CD4-positive, alpha-beta T cell treated with Interleukin-6 at 100 ng/mL for 8 hours (primary cell): ENCODE measurements around the gene MCAT.

Source experiments
- DNase-seq: peaks from one replicate; pipeline ENCODE4 v3.0.0-alpha.2; 2020; ENCODE audit warnings: mixed read lengths, low spot score

Gene MCAT, protein sequence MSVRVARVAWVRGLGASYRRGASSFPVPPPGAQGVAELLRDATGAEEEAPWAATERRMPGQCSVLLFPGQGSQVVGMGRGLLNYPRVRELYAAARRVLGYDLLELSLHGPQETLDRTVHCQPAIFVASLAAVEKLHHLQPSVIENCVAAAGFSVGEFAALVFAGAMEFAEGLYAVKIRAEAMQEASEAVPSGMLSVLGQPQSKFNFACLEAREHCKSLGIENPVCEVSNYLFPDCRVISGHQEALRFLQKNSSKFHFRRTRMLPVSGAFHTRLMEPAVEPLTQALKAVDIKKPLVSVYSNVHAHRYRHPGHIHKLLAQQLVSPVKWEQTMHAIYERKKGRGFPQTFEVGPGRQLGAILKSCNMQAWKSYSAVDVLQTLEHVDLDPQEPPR

DNA sequence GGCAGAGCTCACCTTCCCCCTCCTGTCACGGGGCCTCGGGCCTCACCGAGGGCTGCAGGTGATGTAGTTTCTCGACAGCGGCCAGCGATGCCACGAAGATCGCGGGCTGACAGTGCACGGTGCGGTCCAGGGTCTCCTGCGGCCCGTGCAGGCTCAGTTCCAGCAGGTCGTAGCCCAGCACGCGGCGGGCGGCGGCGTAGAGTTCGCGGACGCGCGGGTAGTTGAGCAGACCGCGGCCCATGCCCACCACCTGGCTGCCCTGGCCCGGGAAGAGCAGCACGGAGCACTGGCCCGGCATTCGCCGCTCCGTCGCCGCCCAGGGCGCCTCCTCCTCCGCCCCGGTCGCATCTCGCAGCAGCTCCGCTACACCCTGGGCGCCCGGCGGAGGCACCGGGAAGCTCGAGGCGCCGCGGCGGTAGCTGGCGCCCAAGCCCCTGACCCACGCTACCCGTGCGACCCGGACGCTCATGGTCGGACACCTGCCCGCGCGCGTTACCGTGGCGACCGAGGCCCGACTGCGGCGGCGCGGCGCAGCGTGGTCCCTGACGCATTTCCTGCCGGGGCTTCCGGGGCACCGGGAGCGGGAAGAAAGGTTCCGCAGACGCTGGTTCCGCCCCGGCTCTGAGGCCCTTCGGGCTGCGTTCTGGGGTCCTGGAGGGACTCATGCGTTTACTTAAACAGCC is at the start of gene MCAT:
TSS of gene MCAT (minus strand) at position 519 of the 683 bp plus-strand sequence. CDS start at position 469, 50 bp downstream.
- peak; percentile 69 for DNase-seq

DNA sequence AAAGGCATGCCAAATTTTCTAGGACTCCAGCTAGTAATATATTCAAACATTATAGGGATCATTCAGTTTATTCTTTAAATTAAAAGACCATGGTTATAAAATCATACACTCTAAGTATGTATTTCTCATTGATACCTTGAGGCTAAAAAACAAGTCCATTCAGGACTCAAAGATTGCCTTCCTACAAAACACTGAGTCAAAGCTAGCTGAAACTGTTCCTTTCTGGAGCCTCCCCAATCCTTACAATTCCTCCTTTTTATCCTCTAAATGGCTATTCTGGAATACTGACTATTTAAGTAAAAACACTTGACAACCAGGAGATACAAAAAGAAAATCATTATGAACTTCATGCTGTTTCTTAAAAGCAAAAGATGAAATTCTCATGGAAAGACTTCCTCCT is 48.6 kb upstream of the MCAT start:
- DNase-seq, result no peak

DNA sequence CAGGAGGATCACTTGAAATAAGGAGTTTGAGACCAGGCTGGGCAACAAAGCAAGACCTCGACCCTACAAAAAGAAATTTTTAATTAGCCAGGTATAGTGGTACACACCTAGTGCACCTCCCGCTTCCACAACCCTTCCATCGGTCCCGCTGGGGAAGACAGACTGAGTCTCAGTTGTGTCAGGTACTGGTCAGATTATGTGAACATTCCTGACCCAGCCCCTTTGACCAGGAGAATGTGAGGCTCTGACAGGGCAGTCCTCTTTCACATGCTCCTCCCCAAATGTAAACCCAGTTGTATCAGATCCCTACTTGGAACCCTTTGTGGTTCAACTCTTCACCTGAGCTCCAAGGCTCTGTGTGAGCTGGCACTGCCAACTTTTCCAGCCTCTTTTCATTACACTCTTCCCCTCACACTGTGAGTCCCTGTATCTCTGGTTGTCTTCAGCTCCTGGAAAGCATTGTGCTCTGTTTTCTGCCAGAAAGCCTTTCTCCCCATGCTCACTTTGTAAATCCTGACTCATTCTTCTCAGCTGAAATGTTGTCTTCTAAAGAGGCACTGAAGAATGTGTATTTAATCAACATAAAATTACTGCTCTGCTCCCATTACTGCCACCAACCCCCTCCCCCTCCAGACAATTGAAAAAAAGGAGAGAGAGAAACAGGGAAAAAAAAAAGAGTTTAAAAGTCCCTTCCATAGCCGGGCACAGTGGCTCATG is 45.8 kb upstream of the MCAT start:
- DNase-seq, result no peak

DNA sequence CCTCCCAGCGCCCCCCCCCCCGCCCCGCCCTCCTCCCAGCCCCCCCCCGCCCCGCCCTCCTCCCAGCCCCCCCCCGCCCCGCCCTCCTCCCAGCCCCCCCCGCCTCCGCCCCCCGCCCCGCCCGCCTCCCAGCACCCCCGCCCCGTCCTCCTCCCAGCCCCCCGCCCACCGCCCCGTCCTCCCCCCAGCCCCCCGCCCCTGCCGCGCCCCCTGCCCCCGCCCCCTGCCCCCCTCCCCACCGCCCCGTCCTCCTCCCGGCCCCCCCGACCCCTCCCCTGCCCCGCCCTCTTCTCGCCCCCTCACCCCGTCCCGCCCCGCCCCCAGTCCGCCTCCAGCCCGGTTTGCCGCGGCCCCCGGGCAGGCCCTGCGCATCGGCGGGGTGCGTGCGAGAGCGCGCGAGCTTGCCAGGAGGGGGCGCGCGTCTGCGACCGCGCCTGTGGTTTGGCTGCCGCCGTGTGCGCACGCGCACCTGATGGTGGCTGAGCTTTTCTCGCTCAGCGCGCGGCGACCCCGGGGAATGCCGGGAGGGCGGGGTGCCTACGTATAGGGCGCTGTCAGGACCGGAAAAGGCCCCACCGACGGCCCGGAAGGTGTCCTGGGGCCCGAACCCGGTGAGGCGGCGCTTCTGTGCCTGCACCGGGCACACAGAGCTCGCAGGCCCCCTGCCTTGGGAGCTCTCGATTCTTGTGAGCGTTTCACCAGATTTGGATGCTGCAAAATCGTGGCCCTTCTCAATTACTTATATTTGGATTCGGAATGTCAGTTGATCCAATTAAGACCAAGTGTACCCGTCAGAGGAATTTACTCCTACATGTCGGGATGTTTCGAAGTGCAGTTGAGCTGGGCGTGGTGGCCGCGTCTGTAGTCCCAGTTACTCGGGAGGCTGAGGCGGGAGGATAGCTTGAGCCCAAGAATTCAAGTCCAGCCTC is 44.2 kb upstream of the MCAT start:
- peak; percentile 96 for DNase-seq

DNA sequence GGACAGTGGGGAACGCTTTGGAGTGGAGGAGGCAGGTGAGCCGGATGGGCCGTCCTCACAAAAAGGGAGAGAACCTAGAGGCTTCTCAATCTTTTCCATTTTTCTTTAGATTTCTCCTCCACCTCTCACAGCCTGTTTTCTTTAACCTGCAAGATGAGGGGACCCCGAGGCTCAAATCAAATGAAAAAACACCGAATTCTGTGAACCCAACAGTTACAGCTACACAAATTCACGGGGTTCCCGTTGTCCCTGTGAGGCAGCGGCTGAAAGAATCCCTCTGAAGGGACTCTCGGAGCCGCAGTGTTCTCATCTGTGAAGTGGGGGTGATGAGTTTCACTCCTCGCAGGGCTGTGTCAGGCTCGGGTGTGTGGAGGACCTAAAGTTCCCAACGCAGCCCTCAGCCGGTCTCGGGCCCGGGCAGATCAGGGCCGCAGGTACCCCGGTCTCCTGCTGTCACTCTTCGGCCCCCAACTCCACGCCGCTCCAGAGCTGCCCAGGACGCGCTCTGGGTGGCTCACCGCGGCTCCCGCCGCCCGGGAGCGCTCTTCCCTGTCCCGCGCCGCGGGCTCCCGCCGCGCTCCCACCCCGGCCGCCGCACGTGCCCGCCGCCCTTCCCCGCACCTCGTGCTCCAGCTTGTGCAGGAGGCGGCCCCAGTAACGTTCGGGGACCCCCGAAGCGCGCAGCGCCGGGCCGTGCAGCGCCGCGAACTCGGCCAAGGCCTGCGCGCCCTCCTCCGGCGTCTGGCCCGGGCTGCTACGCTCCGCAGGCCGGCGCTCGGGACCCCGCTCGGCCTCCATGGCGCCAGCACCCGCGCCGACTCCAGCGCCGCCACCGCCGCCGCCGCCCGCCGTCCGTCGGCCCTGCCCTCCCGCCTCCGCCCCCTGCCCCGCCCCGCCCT is 43.3 kb upstream of the MCAT start, which contains the start of gene TTLL12:
TSS of gene TTLL12 (minus strand) at position 863 of the 899 bp plus-strand sequence. CDS start at position 798, 65 bp downstream.
- peak; percentile 54 for DNase-seq

DNA sequence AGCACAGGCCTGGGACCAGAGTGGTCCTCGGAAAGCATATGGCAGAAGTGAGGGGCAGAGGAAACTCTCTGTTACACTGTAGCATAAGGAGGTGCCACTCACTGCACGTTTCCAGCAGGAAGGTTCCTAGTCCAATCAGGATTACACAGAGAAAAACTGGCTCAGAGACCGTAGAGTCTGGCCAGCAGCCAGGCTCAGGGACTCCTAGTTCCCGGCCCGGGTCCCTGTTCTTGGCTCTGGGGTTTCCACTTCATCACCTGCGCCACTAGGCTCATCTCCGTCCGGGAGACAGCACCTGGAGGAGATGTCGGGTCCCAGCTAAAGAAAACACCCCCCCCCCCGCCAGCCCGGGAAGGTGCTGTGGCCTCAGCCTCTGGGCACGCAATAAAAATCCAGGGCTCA is 42.7 kb upstream of the MCAT start:
- DNase-seq, result no peak

DNA sequence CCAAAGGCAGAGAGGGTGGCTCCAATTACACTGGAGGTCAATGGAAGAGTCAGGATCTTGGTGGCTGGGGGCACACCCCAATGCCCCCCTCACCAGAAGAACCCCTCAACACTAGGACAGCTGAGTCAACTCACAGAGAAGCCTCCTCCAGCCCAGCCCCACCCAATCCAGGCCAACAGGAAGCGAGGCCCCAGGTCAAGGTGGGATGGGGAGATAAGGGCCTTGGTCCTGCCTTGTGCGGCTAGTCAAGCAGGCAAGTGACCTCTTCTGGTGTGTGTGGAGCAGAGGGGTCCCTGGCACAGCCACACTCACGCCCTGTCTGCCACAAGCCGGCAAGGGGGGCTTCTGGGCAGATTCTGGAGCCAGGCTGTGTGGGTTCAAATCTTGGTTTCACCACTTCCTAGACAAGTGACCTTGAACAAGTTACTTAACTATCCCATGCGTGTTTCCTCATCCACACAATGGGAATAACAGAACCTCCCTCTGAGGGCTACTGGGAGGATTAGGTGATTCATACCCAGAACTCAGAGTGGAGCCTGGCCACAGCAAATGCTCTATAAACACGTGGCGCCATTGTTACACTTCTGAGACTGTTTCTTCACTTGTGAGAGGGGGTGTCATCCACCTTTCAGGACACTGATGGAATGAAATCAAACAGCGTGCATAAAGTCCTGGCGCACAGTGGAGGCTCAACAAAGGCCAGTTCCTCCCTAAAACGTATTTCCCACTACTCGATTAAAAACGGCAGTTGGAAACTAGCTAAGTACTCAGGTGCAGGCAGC is 40.5 kb upstream of the MCAT start:
- no peak for DNase-seq

DNA sequence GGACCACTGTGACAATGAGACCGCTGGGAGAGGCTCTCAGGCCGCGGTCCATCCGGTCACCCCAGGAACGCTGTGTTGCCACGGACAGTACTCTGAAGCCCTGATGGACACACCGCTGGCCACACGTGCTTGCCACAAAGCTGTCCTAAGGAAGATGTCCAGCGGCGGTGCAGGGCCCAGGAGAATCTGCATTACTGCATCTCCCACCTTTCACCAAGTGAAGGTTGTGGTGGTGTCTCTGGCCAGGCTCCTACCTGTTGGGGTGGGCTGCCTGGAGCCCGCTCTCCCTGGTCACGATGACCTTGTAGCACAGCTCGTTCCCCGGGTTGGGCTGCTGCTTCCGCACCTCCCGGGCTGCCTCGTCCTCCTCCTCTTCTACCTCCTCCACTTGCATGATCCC is 39.5 kb upstream of the MCAT start:
- no peak for DNase-seq

DNA sequence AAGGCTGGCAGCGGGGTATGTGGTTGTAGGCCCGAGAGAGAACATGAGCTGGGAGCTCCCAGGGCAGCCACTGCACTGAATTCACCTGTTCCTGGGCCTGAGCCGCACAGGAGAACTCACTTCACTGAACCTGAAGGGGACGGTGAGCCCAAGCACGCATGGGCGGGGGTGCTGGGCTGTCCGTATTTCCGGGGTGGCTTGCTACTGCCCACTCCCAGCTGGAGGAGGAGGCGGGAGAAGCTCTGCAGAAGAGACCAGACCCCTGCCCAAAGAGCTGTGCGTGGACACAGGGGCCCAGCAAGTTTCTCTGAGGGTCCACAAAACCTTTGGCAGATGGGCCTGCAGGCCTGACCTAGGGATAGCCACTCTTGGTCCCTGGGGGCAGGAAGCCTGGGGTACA is 38.9 kb upstream of the MCAT start:
- no peak for DNase-seq

DNA sequence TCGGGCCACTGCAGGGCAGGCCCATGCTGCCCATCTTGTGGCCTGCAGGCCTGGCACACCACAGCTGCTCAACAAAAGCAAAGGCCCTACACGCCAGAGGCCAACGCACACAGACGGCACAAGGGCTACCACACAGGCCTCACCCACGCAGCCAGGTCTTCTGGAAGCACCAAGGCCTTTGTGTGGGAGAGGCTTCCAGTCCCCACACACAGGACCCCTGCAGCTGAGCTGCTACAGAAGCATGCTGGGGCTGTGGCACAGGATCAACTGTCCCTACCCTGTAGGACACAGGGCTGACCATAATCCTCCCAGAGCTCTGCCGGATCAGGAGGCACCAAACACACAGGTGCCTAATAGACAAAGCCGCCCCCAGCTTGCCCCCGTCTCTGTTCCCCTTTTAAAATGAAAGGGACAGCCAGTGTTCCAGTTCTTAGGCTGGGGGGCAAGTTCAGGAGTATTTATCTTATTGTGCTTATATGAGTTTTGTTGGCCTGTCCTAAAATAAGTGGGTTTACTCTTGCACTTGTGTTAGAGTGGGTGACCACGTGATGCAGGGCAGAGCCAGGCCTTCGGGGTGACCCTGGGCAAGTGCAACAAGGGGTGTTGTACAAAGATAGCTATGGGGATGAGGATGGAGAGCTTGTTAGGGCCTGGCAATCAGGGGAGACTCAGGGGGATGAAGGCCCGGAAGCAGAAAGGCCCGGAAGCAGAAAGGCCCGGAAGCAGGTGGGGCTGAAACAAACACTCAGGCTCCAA is 38.3 kb upstream of the MCAT start:
- no peak for DNase-seq

DNA sequence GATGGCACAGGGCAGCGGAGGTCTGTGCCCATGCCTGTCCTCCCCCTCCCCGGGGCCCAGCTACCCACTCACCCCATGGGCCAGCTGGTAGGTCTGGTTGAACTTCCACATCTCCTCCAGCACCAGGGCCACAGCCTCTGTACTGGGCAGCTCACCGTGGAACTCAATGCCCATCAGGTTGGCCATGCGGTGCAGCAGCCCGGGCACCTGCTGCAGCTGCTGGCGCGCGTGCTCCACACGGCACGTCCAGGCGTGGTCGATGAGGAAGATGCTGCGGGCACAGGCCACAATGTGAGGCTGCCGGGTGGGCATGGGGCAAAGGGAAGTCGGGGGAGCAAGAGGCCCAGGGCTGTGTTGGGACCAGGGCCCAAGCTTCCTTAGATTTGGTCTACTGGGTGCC is 37.5 kb upstream of the MCAT start:
- no peak for DNase-seq

DNA sequence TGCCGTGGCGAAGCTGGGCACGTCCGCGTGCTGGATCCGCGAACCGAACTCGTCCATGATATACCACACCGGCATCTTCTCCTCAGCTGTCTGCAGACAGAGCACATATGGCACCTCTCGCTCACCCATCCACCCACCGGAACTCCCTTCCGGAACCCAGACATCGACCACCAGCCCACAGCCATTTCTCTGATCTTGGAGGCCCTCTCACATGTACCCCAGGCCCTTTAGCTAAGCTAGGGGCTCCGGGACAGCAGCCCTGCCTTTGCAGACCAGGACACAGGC is 36.7 kb upstream of the MCAT start:
- no peak for DNase-seq

DNA sequence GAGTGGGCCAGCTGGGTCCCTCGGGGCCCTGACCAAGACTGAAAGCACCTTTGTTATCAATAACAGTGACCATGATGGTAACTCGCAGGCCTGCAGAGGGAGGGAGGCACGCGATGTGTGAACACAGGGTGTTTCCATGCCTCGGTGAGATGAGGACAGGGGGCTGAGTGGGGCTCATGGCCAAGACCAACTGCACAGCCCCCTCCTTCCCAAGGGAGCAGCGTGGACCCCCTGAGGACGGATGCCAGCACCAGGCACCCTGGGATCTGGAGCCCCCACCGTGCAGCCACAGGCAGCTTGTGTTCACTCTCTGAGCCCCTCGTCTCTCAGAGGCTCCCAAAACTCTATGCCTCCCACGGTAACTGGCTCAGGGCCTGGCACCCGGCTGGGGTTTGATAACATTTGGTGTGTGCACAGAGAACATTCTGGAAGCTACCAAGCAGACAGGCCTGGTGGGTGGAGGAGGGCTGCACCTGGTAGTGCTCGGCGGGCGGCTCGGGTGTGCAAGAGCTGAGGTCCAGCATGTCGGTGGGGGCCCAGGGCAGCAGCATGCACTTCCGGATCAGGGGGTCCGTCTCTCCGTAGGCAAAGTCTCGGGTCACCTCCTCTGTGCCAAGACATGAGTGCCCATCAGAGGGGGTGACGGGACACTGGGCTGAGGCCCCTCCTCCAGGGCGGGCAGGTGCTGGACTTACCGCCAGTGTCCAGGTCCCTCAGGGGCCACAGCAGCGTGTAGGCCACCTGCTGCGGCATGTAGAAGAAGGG is 36.1 kb upstream of the MCAT start:
- DNase-seq, result no peak

DNA sequence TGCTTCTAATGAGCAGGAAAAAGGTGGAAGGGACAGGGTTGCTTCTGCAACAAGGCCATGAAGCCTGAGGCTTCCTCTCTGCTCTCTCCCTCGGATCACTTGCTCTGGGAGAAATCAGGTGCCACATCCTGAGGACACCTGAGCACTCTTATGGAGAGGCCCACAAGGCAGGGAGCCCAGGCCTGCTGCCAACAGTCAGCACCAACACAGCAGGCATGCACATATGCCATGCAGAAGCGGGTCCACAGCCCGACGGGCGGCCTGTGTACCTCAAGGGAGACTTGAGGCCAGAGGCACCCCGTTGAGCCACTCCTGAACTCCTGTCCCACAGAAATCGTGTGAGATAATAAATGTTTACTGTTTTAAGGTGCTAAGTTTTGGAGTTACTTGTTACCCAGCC is 34.3 kb upstream of the MCAT start:
- DNase-seq, result no peak

DNA sequence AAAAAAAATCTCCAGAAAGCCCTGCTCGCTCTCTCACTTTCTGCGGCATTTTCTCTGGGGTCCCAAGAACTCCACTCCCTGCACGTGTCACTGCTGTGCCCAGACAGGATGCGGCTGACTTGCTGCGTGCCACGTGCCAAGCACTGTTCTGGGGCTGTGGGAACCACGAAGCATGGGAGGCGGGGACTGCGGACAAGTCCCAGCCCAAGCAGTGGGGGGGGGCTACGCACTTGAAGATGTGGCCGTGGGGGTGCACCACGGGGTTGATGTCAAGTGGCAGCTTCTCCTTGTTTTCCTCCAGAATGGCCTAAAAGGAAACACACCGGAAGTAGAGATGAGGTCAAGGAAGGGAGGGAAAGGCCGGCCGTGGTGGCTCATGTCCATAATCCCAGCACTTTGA is 32.9 kb upstream of the MCAT start:
- DNase-seq, result no peak

DNA sequence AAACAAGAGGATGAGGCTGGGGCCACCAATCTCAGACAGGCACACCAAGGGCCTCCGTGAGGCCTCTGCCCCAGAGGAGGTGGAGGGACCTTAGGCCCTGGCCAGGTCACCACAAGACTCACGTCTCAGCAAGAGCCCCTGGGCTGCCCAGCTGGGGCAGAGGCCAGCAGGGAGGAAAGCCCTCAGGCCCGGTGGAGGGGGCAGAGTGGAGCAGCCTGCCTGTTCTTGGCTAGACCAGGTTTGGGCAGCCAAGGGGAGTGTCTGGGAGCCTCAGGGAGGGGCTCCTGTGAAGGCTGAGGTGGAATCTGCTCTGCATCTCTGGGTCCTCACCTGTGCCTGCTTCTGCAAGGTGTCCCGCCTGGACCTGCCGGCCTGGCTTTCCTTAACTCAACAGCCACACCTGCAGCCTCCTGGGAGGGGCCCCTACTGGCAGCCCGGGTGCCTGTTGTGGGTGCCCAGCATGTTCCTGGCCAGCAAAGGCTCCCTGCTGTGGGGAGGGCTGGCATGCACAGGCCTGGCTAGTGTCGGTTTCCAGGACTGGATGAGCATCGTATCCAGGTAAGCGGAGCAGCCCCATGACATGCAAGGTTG is 31.8 kb upstream of the MCAT start:
- DNase-seq, result no peak

DNA sequence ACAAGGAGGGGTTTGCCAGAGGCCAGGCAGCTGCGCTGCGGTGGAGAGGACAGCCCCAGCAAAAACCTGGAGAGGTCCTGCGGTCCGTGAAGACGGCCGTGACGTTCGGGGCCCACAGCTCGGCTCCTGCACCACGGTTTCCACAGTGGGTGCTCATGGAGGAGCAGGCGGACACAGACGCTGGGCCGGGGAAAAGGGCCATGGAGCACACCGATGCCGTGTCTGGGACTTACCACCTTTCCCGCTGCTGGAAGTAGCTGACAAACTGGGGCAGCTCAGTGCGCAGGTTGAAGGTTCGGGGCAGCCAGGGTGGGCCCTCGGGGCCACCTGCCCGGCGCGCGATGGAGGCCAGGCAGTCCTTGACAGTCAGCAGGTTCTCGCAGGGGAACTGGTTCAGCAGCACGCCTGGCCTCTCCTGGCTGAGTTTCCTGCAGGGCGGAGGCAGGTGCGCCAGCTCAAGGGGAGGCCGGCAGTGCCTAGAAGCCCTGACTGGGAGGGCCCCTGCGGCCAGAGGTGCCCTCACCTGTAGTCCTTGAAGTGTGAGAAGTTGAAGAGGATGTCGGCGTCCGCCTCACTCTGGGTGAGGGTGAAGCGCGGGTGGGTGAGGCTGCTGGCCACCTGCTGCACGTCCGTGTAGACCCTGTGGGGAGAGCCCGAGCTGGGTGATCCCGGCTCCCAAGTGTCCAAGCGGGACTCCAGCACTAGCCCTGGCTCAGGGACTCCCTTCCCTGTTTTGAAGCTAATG is 30.9 kb upstream of the MCAT start:
- no peak for DNase-seq
